Measurements from ENCODE around the gene MYB. TPM values are rescaled to one million over a fixed set of nuclear protein-coding genes. Genes with fewer than 3 reads are reported as not detected.

MYB gene
- total and polyA plus RNA-seq, 2 experiments from 2014 or later, result 0.10 to 1.2 TPM

DNA sequence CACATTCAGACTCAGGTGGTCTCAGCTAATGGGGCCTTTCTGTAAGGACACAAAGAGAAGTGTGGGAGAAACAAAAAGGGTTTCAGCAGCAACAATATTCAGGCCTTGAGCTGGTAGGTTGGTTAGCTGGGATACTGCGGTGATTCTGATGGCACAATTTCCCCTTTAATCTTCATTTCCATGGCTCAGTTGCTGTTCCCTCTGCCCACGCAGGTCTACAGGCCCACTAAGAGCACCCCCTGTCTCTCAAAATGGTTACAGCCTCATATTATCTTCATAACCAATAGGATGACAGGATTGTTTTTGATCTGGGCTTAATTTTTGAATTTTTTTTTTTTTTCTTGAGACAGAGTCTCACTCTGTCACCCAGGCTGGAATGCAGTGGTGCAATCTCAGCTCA lies 48.9 kb downstream of the MYB start:
- no peaks in the 10 kb centered on the region for H3K9me3 ChIP-seq (ENCODE audit: low read depth)
- no peak overlapping the region for H3K27ac ChIP-seq
- H4K20me1 ChIP-seq (ENCODE audit: insufficient read depth), result no peaks in the 10 kb centered on the region
- H3F3A ChIP-seq (ENCODE audit: insufficient read depth), result peaks cover 15% of the 10 kb centered on the region
- in situ Hi-C loops (cut with MboI), result no loop called here
- H3K36me3 ChIP-seq (ENCODE audit: low read depth), result no peaks in the 10 kb centered on the region
- no peak overlapping the region for H3K9ac ChIP-seq
- H3K4me2 ChIP-seq (ENCODE audit: unreplicated experiment), result no peak overlapping the region
- no peak overlapping the region for H2AFZ ChIP-seq
- no peaks in the 10 kb centered on the region for H3K79me2 ChIP-seq (ENCODE audit: insufficient read depth)
- no peaks in the 10 kb centered on the region for H3K9me2 ChIP-seq (ENCODE audit: insufficient read depth)
- DNase-seq, result no peak
- 67 to 73% methylated on average over 2 of the region's 2 CpGs for WGBS, 2 experiments (ENCODE audit: low coverage in 1 of 2, low lambda C conversion rate in 2 of 2, missing lambda C conversion rate in 2 of 2)
- H3K27me3 ChIP-seq (replicated peaks; ENCODE audit: insufficient read depth), result no peaks in the 10 kb centered on the region
- no peak for TF ChIP-seq EZH2phosphoT487 (IDR thresholded peaks at IDR 0.05; ENCODE audit: insufficient read depth, low read depth)
- no peak for TF ChIP-seq EZH2 (IDR thresholded peaks at IDR 0.05; ENCODE audit: insufficient read depth, poor library complexity, severe bottlenecking)
- H3K4me3 ChIP-seq, result no peak overlapping the region
- H3K4me1 ChIP-seq (ENCODE audit: insufficient read depth), result peaks cover 9% of the 10 kb centered on the region

- Histone ChIP-seq H3K9ac (no peak overlapping the region), H3K27ac (0 out of 2 replicates have a peak overlapping the region, but pooled peaks have one; percentile 2), H3F3A (ENCODE audit: insufficient read depth) (peaks cover 15% of the 10 kb centered on the region), H3K9me2 (ENCODE audit: insufficient read depth) (no peaks in the 10 kb centered on the region), H3K9me3 (ENCODE audit: low read depth) (no peaks in the 10 kb centered on the region), H3K4me3 (no peak overlapping the region), H4K20me1 (ENCODE audit: insufficient read depth) (no peaks in the 10 kb centered on the region), H3K79me2 (ENCODE audit: insufficient read depth) (no peaks in the 10 kb centered on the region), H3K4me1 (ENCODE audit: insufficient read depth) (peaks cover 9% of the 10 kb centered on the region), H3K36me3 (ENCODE audit: low read depth) (no peaks in the 10 kb centered on the region), H2AFZ (peak overlapping the region; percentile 60), H3K27me3 (replicated peaks; ENCODE audit: insufficient read depth) (no peaks in the 10 kb centered on the region), H3K4me2 (ENCODE audit: unreplicated experiment) (peak overlapping the region; percentile 38)
- in situ Hi-C loops (cut with MboI), result no loop called here
- WGBS, 2 experiments (ENCODE audit: low coverage in 1 of 2, low lambda C conversion rate in 2 of 2, missing lambda C conversion rate in 2 of 2), result 53 to 74% methylated on average over 3 of the region's 3 CpGs
- TF ChIP-seq EZH2phosphoT487 (IDR thresholded peaks at IDR 0.05; ENCODE audit: insufficient read depth, low read depth) (no peak), EZH2 (IDR thresholded peaks at IDR 0.05; ENCODE audit: insufficient read depth, poor library complexity, severe bottlenecking) (no peak)
- peak; percentile 46 for DNase-seq
Measured at GRCh38 chr6:135230711-135231468, 49.8 kb downstream of the MYB start.

DNA sequence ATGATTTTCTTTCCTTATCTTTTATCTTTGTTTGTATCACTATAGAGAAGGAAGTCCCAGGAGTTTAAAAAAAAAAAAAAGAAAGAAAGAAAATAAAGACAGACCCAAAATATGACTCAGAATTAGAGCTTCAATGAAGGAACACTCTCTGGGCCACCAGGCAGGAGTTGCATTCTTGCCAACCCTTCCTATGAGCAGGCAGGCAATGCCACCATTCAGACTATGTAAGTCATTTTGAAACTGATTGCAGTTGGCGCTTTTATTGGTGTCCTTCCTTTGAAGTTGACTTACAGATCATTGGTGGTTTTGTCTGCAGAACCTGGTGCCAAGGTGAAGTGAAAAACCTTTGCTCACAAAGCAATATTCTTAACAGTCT lies 50.3 kb downstream of the MYB start:
- H3F3A ChIP-seq (ENCODE audit: insufficient read depth), result peaks cover 15% of the 10 kb centered on the region
- no peaks in the 10 kb centered on the region for H3K79me2 ChIP-seq (ENCODE audit: insufficient read depth)
- H3K36me3 ChIP-seq (ENCODE audit: low read depth), result no peaks in the 10 kb centered on the region
- H3K9ac ChIP-seq, result no peak overlapping the region
- WGBS, 2 experiments (ENCODE audit: low coverage in 1 of 2, low lambda C conversion rate in 2 of 2, missing lambda C conversion rate in 2 of 2), result 90 to 94% methylated on average over 1 of the region's 1 CpG
- peak overlapping the region; percentile 60 for H2AFZ ChIP-seq
- peak; percentile 57 for DNase-seq
- TF ChIP-seq EZH2 (IDR thresholded peaks at IDR 0.05; ENCODE audit: insufficient read depth, poor library complexity, severe bottlenecking) (no peak), EZH2phosphoT487 (IDR thresholded peaks at IDR 0.05; ENCODE audit: insufficient read depth, low read depth) (no peak)
- peak overlapping the region; percentile 38 for H3K4me2 ChIP-seq (ENCODE audit: unreplicated experiment)
- H3K27me3 ChIP-seq (replicated peaks; ENCODE audit: insufficient read depth), result no peaks in the 10 kb centered on the region
- peaks cover 9% of the 10 kb centered on the region for H3K4me1 ChIP-seq (ENCODE audit: insufficient read depth)
- H3K9me3 ChIP-seq (ENCODE audit: low read depth), result no peaks in the 10 kb centered on the region
- H3K4me3 ChIP-seq, result no peak overlapping the region
- no peaks in the 10 kb centered on the region for H3K9me2 ChIP-seq (ENCODE audit: insufficient read depth)
- in situ Hi-C loops (cut with MboI), result no loop called here
- no peaks in the 10 kb centered on the region for H4K20me1 ChIP-seq (ENCODE audit: insufficient read depth)
- no peak overlapping the region for H3K27ac ChIP-seq

DNA sequence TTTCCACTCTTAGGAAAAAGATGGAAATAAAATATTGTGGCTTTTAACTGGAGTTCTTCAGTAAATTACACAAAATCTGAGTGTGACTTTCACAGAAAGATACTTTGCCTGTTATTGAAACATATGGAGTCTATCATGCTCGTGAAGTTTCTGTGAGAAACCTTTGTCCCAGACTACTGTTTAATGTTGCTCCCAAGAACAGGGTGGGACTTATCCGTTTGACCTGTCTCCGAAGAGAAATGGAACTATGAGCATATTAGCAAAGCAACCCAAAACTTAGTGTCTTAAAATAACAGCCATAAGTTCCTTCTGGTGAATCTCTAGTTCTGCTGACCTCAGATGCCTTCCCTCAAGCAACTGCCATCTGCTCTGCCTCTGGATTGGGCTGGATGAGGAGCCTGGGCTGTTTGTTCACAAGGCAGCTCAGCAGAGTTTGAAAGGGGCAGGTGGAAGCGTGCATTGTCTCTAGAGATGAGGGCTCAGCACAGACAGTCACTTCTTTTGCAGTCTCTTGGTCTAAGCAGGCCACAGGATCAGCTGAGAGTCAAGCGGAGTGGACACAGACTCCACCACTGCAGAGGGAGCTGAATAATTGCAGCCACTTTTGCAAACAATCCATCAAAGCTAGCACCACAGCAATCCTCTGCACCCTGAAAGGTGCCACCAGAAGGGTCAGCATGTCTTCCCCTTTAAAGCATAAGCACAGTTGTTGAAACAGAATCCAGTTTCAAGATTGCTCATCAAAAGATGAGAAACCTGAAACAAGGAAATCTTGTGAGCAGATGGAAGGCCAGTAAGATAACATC lies 52.8 kb downstream of the MYB start:
- Histone ChIP-seq H3K27ac (no peak overlapping the region), H3K9ac (no peak overlapping the region), H3K4me1 (ENCODE audit: insufficient read depth) (peaks cover 9% of the 10 kb centered on the region), H3K4me2 (ENCODE audit: unreplicated experiment) (no peak overlapping the region), H3K9me3 (ENCODE audit: low read depth) (no peaks in the 10 kb centered on the region), H4K20me1 (ENCODE audit: insufficient read depth) (no peaks in the 10 kb centered on the region), H3K4me3 (no peak overlapping the region), H2AFZ (no peak overlapping the region), H3K27me3 (replicated peaks; ENCODE audit: insufficient read depth) (peaks cover 4% of the 10 kb centered on the region; the same call in 1 of the 2 replicates), H3K36me3 (ENCODE audit: low read depth) (no peaks in the 10 kb centered on the region), H3K79me2 (ENCODE audit: insufficient read depth) (no peaks in the 10 kb centered on the region), H3K9me2 (ENCODE audit: insufficient read depth) (no peaks in the 10 kb centered on the region), H3F3A (ENCODE audit: insufficient read depth) (peaks cover 15% of the 10 kb centered on the region)
- TF ChIP-seq EZH2phosphoT487 (IDR thresholded peaks at IDR 0.05; ENCODE audit: insufficient read depth, low read depth), result no peak
- no peak for TF ChIP-seq EZH2 (IDR thresholded peaks at IDR 0.05; ENCODE audit: insufficient read depth, poor library complexity, severe bottlenecking)
- WGBS, 2 experiments (ENCODE audit: low coverage in 1 of 2, low lambda C conversion rate in 2 of 2, missing lambda C conversion rate in 2 of 2), result 59 to 67% methylated on average over 5 of the region's 5 CpGs
- in situ Hi-C loops (cut with MboI), result no loop called here
- DNase-seq, result no peak

All from GM23248 (cell line).